NB4 (cell line): Measurements from ENCODE around the gene RAB4B.
A peak's percentile ranks its signal among the peaks of the same experiment; 100 is the strongest.
"Not testable (repeated sequence)": the region's sequence is repeated elsewhere in the genome, so short reads cannot be mapped to it uniquely, and the experiment has no call there.

ENCODE experiments used
- DNase-seq: peaks from one replicate; pipeline ENCODE4 v3.0.0; 2010; ENCODE audit warnings: low read depth
- H3K4me3 ChIP-seq: one replicate; pipeline ENCODE4 v1.5.1; 2011; ENCODE audit warnings: mild to moderate bottlenecking, low read depth, low read length, moderate library complexity
- MYC ChIP-seq: IDR thresholded peaks from 2 replicates; pipeline ENCODE4 v1.6.1; 2011; ENCODE audit warnings: low read depth, low read length
- POLR2A ChIP-seq: IDR thresholded peaks from 2 replicates; pipeline ENCODE4 v1.6.1; 2011; ENCODE audit warnings: mild to moderate bottlenecking; ENCODE audit not compliant: insufficient read length; ENCODE audit errors: extremely low read depth
- TF ChIP-seq, protein P1 (sequence below): IDR thresholded peaks from one replicate; pipeline ENCODE4 v1.5.1; 2012; ENCODE audit warnings: low read depth, low read length
- TF ChIP-seq, protein P2 (sequence below): IDR thresholded peaks from 2 replicates; pipeline ENCODE4 v1.6.1; 2011; ENCODE audit warnings: low read depth, low read length

The RAB4B gene

DNA sequence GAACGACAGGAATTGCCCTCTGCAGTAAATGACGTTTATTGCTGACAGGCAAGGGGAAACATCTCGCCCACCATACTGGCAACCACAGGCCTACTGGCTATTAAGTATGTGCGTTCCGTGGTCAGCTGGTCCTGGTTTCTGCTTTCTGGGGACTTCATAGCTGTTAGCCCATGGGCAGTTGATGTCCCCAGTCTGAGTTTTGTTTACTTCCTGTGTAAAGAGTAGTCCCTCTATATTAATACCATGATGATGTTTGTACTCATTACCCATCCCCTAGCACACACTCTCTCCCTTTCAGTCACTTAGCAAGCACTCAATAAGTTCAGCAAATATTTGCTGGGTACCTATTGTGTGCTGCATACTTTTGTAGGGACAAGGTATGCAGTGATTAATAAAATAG is 9.2 kb upstream of the RAB4B start:
- no peak for DNase-seq
- H3K4me3 ChIP-seq = no peak overlapping the region
- no peak for TF ChIP-seq MYC
- TF ChIP-seq, protein P1, sequence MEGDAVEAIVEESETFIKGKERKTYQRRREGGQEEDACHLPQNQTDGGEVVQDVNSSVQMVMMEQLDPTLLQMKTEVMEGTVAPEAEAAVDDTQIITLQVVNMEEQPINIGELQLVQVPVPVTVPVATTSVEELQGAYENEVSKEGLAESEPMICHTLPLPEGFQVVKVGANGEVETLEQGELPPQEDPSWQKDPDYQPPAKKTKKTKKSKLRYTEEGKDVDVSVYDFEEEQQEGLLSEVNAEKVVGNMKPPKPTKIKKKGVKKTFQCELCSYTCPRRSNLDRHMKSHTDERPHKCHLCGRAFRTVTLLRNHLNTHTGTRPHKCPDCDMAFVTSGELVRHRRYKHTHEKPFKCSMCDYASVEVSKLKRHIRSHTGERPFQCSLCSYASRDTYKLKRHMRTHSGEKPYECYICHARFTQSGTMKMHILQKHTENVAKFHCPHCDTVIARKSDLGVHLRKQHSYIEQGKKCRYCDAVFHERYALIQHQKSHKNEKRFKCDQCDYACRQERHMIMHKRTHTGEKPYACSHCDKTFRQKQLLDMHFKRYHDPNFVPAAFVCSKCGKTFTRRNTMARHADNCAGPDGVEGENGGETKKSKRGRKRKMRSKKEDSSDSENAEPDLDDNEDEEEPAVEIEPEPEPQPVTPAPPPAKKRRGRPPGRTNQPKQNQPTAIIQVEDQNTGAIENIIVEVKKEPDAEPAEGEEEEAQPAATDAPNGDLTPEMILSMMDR = no peak
- TF ChIP-seq, protein P2, sequence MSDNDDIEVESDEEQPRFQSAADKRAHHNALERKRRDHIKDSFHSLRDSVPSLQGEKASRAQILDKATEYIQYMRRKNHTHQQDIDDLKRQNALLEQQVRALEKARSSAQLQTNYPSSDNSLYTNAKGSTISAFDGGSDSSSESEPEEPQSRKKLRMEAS = no peak
- no peak for TF ChIP-seq POLR2A

DNA sequence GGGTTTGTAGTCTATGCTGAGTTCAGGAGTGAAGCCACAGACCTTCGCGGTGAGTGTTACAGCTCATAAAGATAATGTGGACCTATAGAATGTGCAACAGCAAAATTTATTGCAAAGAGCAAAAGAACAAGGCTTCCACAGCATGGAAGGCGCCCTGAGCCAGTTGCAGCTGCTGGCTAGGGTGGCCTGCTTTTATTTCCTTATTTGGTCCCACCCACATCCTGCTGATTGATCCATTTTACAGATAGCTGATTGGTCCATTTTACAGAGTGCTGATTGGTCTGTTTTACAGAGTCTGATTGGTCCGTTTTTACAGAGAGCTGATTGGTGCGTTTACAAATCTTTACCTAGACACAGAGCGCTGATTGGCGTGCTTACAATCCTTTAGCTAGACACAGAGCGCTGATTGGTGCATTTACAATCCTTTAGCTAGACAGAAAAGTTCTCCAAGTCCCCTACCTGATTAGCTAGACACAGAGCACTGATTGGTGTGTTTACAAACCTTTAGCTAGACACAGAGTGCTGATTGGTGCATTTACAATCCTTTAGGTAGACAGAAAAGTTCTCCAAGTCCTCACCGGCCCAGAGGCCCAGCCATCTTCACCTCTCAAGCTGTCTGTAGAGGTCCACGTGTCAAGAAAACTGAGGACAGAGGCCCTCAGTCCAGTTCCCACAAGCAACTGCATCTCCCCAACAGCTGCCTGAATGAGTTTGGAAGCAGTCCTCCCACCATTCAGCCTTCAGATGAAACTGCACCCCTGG is 6.8 kb upstream of the RAB4B start:
- not testable (repeated sequence) for DNase-seq, H3K4me3 ChIP-seq
- TF ChIP-seq POLR2A = peak; percentile 24

DNA sequence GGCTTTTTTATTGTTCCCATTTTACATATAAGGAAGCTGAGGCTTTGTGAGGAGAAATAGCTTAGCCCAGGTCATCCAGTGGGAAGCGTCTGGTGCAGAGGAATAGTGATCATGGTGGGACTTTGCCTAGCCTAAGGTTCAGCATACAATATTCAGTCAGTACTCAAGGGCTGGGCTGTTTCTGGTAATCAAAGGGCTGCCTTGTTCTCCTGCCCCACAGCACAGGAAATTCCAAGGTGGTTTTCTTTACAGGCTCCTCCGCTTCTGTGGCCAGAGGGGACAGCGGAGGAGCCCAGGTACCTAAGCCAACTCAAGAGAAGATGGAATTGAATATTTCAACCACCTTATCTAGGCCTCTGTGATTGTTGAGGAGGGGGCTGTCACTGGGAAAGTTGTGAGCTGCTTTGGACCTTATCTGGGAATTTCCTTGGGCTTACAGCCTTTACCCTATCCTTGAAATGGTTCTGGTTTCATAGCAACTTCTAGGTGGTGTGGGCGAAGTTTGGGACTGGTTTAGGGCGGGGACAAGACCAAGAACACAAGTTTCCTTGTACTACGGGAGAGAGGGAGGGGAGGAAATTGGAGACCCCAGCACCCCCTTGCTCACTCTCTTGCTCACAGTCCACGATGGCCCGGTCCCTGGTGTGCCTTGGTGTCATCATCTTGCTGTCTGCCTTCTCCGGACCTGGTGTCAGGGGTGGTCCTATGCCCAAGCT is 3.0 kb upstream of the RAB4B start, which contains the start of gene MIA:
TSS of gene MIA (plus strand) at position 606 of the 716 bp plus-strand sequence. CDS start at position 628, 22 bp downstream.
- no peak for TF ChIP-seq MYC
- DNase-seq = no peak
- H3K4me3 ChIP-seq = no peak within 1 kb of the TSS

DNA sequence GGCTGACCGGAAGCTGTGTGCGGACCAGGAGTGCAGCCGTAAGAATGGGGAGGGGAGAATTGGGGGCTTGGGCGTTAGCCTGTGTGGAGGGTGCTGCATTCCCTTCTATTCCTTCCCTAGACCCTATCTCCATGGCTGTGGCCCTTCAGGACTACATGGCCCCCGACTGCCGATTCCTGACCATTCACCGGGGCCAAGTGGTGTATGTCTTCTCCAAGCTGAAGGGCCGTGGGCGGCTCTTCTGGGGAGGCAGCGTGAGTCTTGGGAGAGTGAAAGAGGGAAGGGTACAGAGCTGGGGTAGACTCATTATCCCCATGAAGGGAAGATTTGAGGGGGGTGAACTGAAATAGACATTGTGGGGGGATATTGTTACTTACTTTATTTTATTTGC is 2.4 kb upstream of the RAB4B start:
- TF ChIP-seq, protein P2 = no peak
- no peak for TF ChIP-seq POLR2A
- TF ChIP-seq, protein P1 = no peak
- TF ChIP-seq MYC = no peak
- H3K4me3 ChIP-seq = no peak overlapping the region

DNA sequence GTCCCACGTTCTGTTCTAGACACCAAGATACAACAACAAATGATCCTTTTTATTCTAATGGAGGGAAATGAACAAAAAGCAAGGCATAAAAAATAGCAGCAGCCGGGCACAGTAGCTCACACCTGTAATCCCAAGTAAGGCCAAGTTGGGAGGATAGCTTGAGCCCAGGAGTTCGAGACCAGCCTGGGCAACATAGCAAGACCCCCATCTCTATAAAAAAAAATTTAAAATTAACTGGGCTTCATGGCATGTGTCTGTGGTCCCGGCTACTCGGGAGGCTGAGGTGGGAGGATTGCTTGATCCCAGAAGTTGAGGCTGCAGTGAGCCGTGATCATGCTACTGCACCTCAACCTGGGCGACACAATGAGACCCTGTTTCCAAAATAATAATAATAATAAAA is 1.7 kb upstream of the RAB4B start:
- TF ChIP-seq MYC (no peak), POLR2A (no peak)
- TF ChIP-seq, protein P1 = no peak
- TF ChIP-seq, protein P2 = no peak
- no peak overlapping the region for H3K4me3 ChIP-seq
- DNase-seq = no peak

More for the DNA sequence above, 2.4 kb upstream of the RAB4B start:
- DNase-seq = no peak

DNA sequence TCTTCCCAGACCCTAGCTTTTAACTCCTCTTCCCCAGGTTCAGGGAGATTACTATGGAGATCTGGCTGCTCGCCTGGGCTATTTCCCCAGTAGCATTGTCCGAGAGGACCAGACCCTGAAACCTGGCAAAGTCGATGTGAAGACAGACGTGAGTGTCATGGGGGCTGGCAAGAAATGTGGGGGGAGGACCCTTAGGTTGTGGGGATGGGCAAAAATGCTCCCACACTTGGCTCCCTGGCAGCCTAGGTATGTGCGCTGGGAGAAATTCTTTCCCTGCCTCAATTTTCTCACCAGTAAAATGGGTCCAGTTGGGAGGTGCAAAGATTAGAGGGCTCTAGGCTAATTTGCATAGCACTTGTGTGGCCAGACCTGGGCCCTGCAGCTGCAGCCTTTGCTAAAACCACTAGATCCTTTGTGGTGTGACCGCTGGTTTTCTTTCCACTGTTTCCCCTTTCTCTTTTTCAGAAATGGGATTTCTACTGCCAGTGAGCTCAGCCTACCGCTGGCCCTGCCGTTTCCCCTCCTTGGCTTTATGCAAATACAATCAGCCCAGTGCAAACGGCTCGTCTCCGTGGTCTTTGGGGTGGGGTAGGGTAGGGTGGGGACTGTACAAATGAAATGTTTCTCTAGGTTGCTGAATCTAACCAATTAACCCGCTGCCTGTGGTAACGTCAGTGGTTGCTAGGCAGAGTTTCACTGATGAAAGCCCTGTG is 959 bp upstream of the RAB4B start:
- peak; percentile 96 for DNase-seq
- peak overlapping the region; percentile 62 for H3K4me3 ChIP-seq
- TF ChIP-seq POLR2A = no peak
- TF ChIP-seq, protein P1 = no peak
- TF ChIP-seq MYC = no peak

DNA sequence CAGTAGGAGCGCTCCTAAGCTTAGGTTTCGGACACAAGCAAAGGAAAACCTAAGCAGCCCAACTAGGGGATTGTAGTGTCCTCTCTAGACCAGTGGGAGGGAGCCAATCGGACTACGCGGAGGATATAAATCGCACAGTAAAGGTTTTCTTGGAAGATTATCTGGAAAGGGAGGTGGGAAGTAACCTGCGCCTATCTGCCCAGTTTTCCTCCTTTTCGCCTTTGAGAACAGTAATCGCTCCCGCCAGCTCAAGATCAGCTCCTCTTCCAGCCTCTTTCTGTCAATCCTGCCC is 456 bp upstream of the RAB4B start:
- H3K4me3 ChIP-seq = peak overlapping the region; percentile 62

More for the DNA sequence above, 456 bp upstream of the RAB4B start:
- TF ChIP-seq, protein P2 = no peak
- TF ChIP-seq, protein P1 = no peak
- TF ChIP-seq MYC = no peak
- TF ChIP-seq POLR2A = no peak
- DNase-seq = no peak
